ENCODE measurements around the gene PAQR4. TPM values are rescaled to one million over a fixed set of nuclear protein-coding genes. Genes with fewer than 3 reads are reported as not detected.

Gene PAQR4
- polyA plus RNA-seq, 1 of the 3 experiments (the other 2 are of a cell fraction) = 8.8 TPM

GRCh38 chr16:2936436-2937011, 32.6 kb upstream of the PAQR4 start:
- Histone ChIP-seq H3K9me3 (no peaks in the 10 kb centered on the region), H2AFZ (ENCODE audit: low read depth) (no peak overlapping the region), H4K20me1 (ENCODE audit: insufficient read depth) (no peaks in the 10 kb centered on the region), H3K36me3 (replicated peaks in 1 of 2; ENCODE audit: control insufficient read depth in 1 of 2, insufficient read depth in 2 of 2, low read length in 1 of 2) (peaks cover 24 to 36% of the 10 kb centered on the region in 2 experiments), H3K79me2 (ENCODE audit: insufficient read depth) (no peaks in the 10 kb centered on the region), H3F3A (replicated peaks; ENCODE audit: insufficient read depth) (no peaks in the 10 kb centered on the region), H3K4me2 (no peak overlapping the region), H3K27ac (ENCODE audit: low read depth in 2 of 2, low read length in 1 of 2) (no peak overlapping the region), H3K9ac (no peak overlapping the region), H3K9me2 (no peaks in the 10 kb centered on the region), H3K27me3 (ENCODE audit: insufficient read depth) (no peaks in the 10 kb centered on the region), H3K4me3 (ENCODE audit: low read depth in 2 of 2, low read length in 1 of 2) (no peak overlapping the region), H3K4me1 (ENCODE audit: control insufficient read depth in 1 of 2, insufficient read depth in 2 of 2, low read depth in 1 of 2, low read length in 1 of 2) (no peaks in the 10 kb centered on the region)
- ChIA-PET CTCF (interaction anchor here (1.2 to 3.5 kb wide), 2 partner anchors 10 to 26 kb away, joined by 4 to 15 read pairs; no protein-coding TSS in a partner anchor), POLR2A (no interaction called here)
- DNase-seq = peak; percentile 14
- WGBS (ENCODE audit: low lambda C conversion rate) = 87% methylated on average over 12 of the region's 22 CpGs
- TF ChIP-seq JUND (IDR thresholded peaks at IDR 0.05) = no peak
- TF ChIP-seq TEAD4 (IDR thresholded peaks at IDR 0.05; ENCODE audit: borderline replicate concordance, insufficient read depth) = no peak
- no peak for TF ChIP-seq SMC3 (IDR thresholded peaks at IDR 0.05; ENCODE audit: low read depth, low read length)
- no peak for TF ChIP-seq NFIC (IDR thresholded peaks at IDR 0.05; ENCODE audit: borderline replicate concordance)
- TF ChIP-seq RAD21 (IDR thresholded peaks at IDR 0.05; ENCODE audit: low read length) = no peak
- TF ChIP-seq RCOR1 (IDR thresholded peaks at IDR 0.05; ENCODE audit: low read length) = no peak
- no peak for TF ChIP-seq ZBTB33 (IDR thresholded peaks at IDR 0.05; ENCODE audit: borderline replicate concordance, low read depth)
- no peak for TF ChIP-seq FOXM1 (IDR thresholded peaks at IDR 0.05; ENCODE audit: low read depth)
- no peak for TF ChIP-seq IRF3 (IDR thresholded peaks at IDR 0.05; ENCODE audit: low read depth, low read length)
- no peak for TF ChIP-seq POLR2AphosphoS5 (IDR thresholded peaks at IDR 0.05; ENCODE audit: low read depth, low read length)
- no peak for TF ChIP-seq FOSL2 (IDR thresholded peaks at IDR 0.05; ENCODE audit: borderline replicate concordance, low read depth)
- no peak for TF ChIP-seq USF1 (IDR thresholded peaks at IDR 0.05; ENCODE audit: borderline replicate concordance, low read depth)
- no peak for TF ChIP-seq MEF2A (IDR thresholded peaks at IDR 0.05; ENCODE audit: borderline replicate concordance, low read depth)
- TF ChIP-seq GATA2 (CRISPR knock-in tag; IDR thresholded peaks at IDR 0.05) = no peak
- no peak for TF ChIP-seq USF2 (IDR thresholded peaks at IDR 0.05; ENCODE audit: borderline replicate concordance, low read depth, low read length)
- no peak for TF ChIP-seq REST (IDR thresholded peaks at IDR 0.05; ENCODE audit: low read depth, low read length)
- no peak for TF ChIP-seq MAX (IDR thresholded peaks at IDR 0.05; ENCODE audit: low read depth)
- no peak for TF ChIP-seq MXI1 (IDR thresholded peaks at IDR 0.05; ENCODE audit: low read depth, low read length)
- no peak for TF ChIP-seq RXRA (IDR thresholded peaks at IDR 0.05; ENCODE audit: borderline replicate concordance, low read depth)

Measured in SK-N-SH (cell line).